WTC11 (cell line): ENCODE measurements around the gene AGFG2. TPM values are rescaled to one million over a fixed set of nuclear protein-coding genes. Genes with fewer than 3 reads are reported as not detected.
A peak's percentile ranks its signal among the peaks of the same experiment; 100 is the strongest.

ENCODE experiments used
- ATAC-seq: fragments of 200-7000 bp; cut with Tn5 transposase; 2 replicates; pipeline ENCODE4 v1.10.0; 2021; ENCODE audit warnings: mild to moderate bottlenecking, moderate library complexity
- CTCF ChIA-PET: fragments of 300-600 bp; sonication (Branson Sonifier 250); formaldehyde crosslinking; loops from one replicate; lab custom pipeline; 2021; ENCODE audit warnings: antibody characterized with exemption; lab: Charles Lee
- POLR2A ChIA-PET: fragments of 350-600 bp; sonication (Branson Sonifier 250); formaldehyde crosslinking; loops from one replicate; lab custom pipeline; 2021; ENCODE audit warnings: antibody characterized with exemption; lab: Charles Lee
- DNase-seq: peaks from one replicate; pipeline ENCODE4 v3.0.0; 2021; ENCODE audit warnings: low spot score
- H3K27ac Mint-ChIP-seq: 2 replicates; pipeline ENCODE4 v1.8.0; 2021; ENCODE audit warnings: mixed read lengths
- H3K27me3 Mint-ChIP-seq: 2 replicates; pipeline ENCODE4 v1.8.0; 2021; ENCODE audit warnings: low read depth, mild to moderate bottlenecking, moderate library complexity, mixed read lengths
- H3K36me3 Mint-ChIP-seq: 2 replicates; pipeline ENCODE4 v1.8.0; 2021; ENCODE audit warnings: mixed read lengths
- H3K4me1 Mint-ChIP-seq: 2 replicates; pipeline ENCODE4 v1.8.0; 2022; ENCODE audit warnings: mixed read lengths
- H3K4me3 Mint-ChIP-seq: 2 replicates; pipeline ENCODE4 v1.8.0; 2021; ENCODE audit warnings: mild to moderate bottlenecking, moderate library complexity, mixed read lengths
- H3K9me3 Mint-ChIP-seq: 2 replicates; pipeline ENCODE4 v1.8.0; 2021; ENCODE audit warnings: mixed read lengths
- ARID4B ChIP-seq: sonication (generic); formaldehyde crosslinking; IDR thresholded peaks from 2 replicates; pipeline ENCODE4 v1.8.0; 2023; ENCODE audit warnings: missing genetic modification reagents, mild to moderate bottlenecking, borderline replicate concordance
- ERG ChIP-seq: fragments of 250-450 bp; sonication (Bioruptor Pico); IDR thresholded peaks from 2 replicates; pipeline ENCODE4 v1.8.0; 2021; ENCODE audit warnings: mild to moderate bottlenecking
- JUN ChIP-seq: sonication (generic); formaldehyde crosslinking; IDR thresholded peaks from 2 replicates; pipeline ENCODE4 v1.8.0; 2023; ENCODE audit warnings: mild to moderate bottlenecking, missing genetic modification reagents
- SOX15 ChIP-seq: fragments of 250-450 bp; sonication (Bioruptor Pico); IDR thresholded peaks from 2 replicates; pipeline ENCODE4 v1.9.0; 2021; ENCODE audit warnings: mild to moderate bottlenecking
- ZNF121 ChIP-seq: sonication (generic); formaldehyde crosslinking; IDR thresholded peaks from 2 replicates; pipeline ENCODE4 v1.8.0; 2023; ENCODE audit warnings: missing genetic modification reagents
- total RNA-seq: library from RNA; stranded (reverse); gene quantifications from 3 replicates; pipeline ENCODE4 v1.2.3, GENCODE V29; 2021
- TF ChIP-seq, protein P1 (sequence below): fragments of 250-450 bp; sonication (Bioruptor Pico); IDR thresholded peaks from 2 replicates; pipeline ENCODE4 v1.9.0; 2021; ENCODE audit warnings: mild to moderate bottlenecking, borderline replicate concordance
- TF ChIP-seq, protein P2 (sequence below): fragments of 250-450 bp; sonication (Bioruptor Pico); conservative IDR thresholded peaks from 2 replicates; pipeline ENCODE4 v1.9.0; 2021; ENCODE audit warnings: mild to moderate bottlenecking

AGFG2 gene
- total RNA-seq, 1 experiment from 2014 or later = 6.4 TPM

DNA sequence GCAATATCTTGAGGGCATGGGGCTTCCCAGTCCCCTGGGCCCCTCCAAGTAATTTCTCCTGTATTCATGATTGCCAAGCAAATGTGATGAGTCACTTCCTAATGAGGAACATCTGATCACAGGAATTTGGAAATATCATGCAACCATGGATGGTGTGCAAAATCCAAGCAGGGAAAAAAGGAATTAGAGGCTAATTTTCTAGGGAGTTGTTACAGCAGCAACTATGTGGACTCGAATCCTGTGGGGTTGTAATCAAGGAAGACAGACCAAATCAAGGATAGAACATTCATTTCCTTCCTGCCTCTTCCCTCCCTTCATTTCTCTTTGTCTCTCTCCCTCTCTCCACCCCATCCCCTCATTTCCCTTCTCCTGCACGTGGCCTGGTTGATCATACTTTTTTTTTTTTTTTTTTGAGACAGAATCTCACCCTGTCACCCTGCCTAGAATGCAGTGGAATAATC lies 23.9 kb upstream of the AGFG2 start:
- Mint-ChIP-seq H3K4me3 (no peak overlapping the region), H3K9me3 (no peaks in the 10 kb centered on the region), H3K4me1 (0 out of 2 replicates have a peak, but pooled peaks cover 2% of the 10 kb centered on the region), H3K27ac (no peak overlapping the region), H3K36me3 (no peaks in the 10 kb centered on the region), H3K27me3 (no peaks in the 10 kb centered on the region; the same call in 1 of the 2 replicates)
- no peak for DNase-seq
- ChIA-PET POLR2A (no interaction called here), CTCF (interaction anchor here (1.1 kb wide), 1 partner anchor 45 kb away, joined by 3 read pairs; no protein-coding TSS in a partner anchor)
- no peak for ATAC-seq
- TF ChIP-seq, protein P1, sequence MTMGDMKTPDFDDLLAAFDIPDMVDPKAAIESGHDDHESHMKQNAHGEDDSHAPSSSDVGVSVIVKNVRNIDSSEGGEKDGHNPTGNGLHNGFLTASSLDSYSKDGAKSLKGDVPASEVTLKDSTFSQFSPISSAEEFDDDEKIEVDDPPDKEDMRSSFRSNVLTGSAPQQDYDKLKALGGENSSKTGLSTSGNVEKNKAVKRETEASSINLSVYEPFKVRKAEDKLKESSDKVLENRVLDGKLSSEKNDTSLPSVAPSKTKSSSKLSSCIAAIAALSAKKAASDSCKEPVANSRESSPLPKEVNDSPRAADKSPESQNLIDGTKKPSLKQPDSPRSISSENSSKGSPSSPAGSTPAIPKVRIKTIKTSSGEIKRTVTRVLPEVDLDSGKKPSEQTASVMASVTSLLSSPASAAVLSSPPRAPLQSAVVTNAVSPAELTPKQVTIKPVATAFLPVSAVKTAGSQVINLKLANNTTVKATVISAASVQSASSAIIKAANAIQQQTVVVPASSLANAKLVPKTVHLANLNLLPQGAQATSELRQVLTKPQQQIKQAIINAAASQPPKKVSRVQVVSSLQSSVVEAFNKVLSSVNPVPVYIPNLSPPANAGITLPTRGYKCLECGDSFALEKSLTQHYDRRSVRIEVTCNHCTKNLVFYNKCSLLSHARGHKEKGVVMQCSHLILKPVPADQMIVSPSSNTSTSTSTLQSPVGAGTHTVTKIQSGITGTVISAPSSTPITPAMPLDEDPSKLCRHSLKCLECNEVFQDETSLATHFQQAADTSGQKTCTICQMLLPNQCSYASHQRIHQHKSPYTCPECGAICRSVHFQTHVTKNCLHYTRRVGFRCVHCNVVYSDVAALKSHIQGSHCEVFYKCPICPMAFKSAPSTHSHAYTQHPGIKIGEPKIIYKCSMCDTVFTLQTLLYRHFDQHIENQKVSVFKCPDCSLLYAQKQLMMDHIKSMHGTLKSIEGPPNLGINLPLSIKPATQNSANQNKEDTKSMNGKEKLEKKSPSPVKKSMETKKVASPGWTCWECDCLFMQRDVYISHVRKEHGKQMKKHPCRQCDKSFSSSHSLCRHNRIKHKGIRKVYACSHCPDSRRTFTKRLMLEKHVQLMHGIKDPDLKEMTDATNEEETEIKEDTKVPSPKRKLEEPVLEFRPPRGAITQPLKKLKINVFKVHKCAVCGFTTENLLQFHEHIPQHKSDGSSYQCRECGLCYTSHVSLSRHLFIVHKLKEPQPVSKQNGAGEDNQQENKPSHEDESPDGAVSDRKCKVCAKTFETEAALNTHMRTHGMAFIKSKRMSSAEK (CRISPR knock-in tag) = no peak
- TF ChIP-seq ERG (CRISPR knock-in tag) = no peak
- no peak for TF ChIP-seq ARID4B (CRISPR knock-in tag)
- TF ChIP-seq SOX15 (CRISPR knock-in tag) = no peak
- TF ChIP-seq JUN (CRISPR knock-in tag) = no peak

- CTCF ChIA-PET = interaction anchor here (0.8 to 1.1 kb wide), 3 partner anchors 44 to 59 kb away, joined by 3 to 4 read pairs (median 3); no protein-coding TSS in a partner anchor
- no peaks in the 10 kb centered on the region for H3K9me3 Mint-ChIP-seq
- no peaks in the 10 kb centered on the region for H3K36me3 Mint-ChIP-seq
- H3K4me1 Mint-ChIP-seq = 0 out of 2 replicates have a peak, but pooled peaks cover 2% of the 10 kb centered on the region
- no peak overlapping the region for H3K4me3 Mint-ChIP-seq
- H3K27ac Mint-ChIP-seq = no peak overlapping the region
- 0 out of 2 replicates have a peak, but pooled peaks have one; percentile 37 for TF ChIP-seq ZNF121 (CRISPR knock-in tag)
- TF ChIP-seq, protein P2, sequence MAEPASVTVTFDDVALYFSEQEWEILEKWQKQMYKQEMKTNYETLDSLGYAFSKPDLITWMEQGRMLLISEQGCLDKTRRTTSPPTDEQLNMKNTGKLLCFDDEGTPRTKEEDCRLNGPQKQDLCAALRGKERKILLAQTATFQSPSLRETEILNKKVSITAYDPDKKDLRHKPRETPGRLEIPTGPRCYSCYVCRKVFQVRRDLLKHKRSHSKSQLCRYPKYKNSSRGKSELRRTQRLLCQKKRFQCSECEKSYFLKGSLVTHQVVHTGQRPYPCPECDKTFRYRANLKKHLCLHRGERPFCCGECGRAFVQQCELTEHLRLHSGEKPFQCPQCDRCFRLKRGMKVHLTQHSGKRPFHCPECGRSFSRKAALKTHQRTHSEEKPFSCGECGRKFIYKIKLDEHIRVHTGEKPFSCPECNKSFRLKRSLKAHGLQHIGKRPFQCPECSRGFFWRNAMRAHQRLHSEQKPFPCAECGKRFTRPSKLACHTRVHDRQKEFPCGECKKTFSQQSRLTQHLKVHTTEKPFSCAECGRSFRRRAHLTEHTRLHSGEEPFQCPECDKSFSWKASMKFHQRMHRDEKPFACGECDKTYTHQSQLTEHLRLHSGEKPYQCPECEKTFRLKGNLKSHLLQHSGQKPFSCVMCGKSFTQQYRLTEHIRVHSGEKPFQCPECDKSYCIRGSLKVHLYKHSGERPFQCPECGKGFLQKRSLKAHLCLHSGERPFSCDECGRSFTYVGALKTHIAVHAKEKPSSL (CRISPR knock-in tag) = no peak
- TF ChIP-seq, all 79 proteins: peak for 1
- DNase-seq = no peak
- no peaks in the 10 kb centered on the region; the same call in 1 of the 2 replicates for H3K27me3 Mint-ChIP-seq
- POLR2A ChIA-PET = interaction anchor here (0.7 kb wide), 1 partner anchor 39 kb away, joined by 3 read pairs; no protein-coding TSS in a partner anchor
- ATAC-seq = peak; percentile 28; the same call in 1 of the 2 replicates
These were observed 22.7 kb upstream of the AGFG2 start for GRCh38 chr7:100516135-100516812.
